GM21381 (cell line): ENCODE data around the gene FXYD3.
"Not testable (repeated sequence)": the region's sequence is repeated elsewhere in the genome, so short reads cannot be mapped to it uniquely, and the experiment has no call there.

ENCODE experiments used
- ATAC-seq: cut with Tn5 transposase; IDR thresholded peaks from one replicate; pipeline ENCODE4 v1.9.1; 2021; ENCODE audit warnings: mild to moderate bottlenecking, moderate library complexity; ENCODE audit not compliant: unreplicated experiment

FXYD3 gene

DNA sequence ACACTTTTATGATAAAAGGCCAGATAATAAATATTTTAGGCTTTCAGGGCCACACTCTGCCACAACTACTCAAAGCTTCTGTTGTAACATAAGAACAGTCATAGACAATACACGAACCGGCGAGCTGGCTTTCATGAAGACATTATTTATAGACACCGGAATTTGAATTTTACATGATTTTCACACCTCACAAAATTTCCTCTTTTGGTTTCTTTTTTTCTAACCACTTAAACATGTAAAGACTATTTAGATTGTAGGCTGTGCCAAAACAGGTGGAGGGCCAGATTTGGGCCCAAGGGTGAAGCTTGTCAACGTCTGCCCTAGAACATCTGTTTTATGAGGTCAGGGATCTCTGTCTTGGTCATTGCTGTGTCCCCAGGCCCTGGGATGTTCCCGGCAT lies 29.7 kb upstream of the FXYD3 start:
- ATAC-seq = no peak

DNA sequence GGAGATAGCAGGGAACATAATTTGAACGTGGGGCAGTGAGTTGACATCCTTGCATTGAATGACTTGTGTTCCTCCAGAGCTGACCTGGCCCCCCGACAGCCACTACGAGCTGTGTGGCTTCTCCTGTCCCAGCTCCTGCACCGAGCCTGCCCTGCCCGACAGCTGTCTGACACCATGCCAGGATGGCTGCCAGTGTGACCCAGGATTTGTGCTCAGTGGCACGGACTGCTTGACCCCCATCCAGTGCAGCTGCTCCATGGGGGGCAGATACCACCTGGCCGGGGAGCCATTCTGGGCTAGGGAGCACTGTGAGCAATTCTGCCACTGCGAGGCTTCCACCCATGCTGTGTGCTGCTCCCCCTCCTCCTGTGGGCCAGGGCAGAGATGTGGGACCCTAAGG lies 29.2 kb upstream of the FXYD3 start:
- ATAC-seq = no peak

DNA sequence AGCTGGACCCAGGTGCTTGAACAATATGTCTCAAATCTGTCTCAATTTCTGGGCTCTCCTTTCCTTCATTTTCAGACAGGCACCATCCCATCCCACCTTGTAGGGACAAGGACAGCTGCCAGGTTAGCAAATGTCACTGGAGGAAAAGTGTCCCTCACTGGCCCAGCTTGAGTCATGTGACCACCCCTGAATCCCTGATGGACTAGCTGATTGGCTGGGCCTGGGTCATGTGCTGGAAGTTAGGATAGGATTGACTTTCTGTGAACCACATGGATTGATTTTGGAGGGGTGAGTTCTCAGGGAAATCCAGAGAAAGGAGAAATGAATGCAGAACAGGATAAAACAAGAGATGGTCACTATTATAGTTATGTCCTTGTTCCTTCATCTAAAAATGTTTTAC lies 28.2 kb upstream of the FXYD3 start:
- ATAC-seq = no peak

DNA sequence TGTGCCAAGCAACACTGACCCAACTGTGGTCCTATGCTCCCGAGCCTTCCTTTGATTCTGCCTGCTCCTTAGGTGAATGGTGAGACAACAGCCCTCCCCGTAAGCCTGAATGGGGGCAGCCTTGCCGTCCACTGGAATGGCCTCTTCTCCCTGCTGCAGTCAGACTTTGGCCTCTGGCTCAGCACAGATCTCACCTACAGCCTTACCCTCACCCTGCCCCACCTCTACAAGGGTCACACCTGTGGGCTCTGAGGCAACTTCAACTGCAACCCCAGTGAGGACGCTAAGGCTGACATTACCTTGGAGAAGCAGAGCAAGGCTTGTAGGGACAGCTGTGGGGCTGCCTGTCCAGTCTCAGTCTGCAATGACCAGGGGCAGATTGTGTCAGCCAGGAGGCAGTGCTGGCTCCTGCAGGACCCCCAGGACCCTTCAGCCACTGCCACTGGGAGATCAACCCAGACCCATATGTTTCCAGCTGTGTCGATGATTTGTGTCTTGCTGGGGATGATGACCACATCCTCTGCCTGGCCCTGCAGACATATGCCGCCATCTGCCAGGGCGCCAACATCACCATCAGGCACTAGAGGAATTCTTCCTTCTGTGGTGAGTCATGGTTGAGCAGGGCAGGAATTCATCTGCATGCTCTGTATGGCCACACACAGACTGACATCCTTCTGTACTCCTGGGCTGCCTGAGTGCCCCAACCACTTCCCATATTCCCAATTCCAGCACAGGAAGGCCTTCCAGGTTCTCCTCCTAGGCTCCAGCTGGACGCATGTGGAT lies 27.3 kb upstream of the FXYD3 start:
- ATAC-seq = no peak

DNA sequence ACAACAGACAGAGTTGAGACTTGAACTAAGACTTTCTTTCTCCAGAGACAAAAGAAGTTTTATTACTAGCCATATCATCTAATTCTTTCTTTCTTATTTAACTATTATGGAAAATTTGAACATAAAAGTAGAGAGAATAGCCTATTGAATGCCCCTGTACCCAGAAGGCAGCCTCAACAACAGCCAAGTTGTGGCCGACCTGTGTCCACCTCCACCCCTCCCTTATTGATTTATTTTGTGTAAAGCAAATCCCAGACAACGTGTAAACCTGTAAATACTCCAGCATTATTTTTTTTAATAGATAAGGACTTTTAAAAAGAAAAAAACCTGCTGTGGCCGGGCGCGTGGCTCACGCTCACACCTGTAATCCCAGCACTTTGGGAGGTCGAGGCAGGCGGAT lies 26.1 kb upstream of the FXYD3 start:
- no peak for ATAC-seq

DNA sequence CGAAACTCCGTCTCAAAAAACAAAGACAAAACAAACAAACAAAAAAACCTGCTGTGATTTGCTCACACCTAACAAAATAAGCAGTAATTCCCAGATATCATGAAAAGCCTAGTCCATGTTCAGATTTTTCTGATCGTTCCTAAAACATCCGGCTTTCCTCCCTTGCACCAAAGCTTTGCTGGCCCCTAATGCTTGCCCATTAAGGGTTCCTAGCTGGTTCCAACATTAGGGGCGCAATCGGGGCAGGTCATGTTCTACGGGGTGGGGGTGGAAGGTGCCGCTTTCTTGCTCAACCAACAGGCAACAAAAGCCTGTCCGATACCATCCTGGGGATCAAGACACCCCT lies 25.5 kb upstream of the FXYD3 start:
- no peak for ATAC-seq

DNA sequence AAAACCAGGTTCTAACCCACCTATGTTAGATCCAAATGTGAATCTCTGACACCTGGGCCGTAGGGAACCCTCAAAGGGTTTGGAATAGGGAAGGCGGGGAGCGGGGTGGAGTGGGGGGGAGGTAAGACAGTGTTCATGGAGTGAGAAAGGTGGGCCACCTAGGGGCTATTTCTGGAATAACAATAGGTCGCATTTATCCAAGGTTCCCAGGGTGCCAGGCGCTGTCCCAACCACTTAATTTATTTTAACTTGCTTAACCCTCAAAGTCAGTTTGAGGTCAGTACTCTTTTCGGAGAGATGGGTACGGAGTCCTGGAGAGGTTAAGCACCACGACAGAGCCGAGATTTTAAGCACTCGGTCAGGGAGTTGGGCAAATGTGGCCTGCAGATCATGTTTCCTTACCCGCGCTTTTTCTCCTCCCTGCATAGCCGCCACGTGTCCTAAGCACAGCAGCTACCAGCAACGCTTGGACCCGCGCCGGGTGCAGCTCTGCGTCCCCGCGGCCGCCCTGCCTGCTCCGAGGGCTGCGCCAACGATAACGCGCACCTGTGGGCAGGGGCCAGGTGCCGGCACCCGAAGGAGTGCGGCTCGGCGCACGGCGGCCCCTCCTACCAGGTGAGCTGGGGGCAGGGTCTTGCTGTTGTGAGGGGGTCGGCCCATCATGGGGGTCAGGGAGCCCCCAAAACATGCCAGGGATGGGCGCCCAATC lies 25.0 kb upstream of the FXYD3 start:
- ATAC-seq = no peak

DNA sequence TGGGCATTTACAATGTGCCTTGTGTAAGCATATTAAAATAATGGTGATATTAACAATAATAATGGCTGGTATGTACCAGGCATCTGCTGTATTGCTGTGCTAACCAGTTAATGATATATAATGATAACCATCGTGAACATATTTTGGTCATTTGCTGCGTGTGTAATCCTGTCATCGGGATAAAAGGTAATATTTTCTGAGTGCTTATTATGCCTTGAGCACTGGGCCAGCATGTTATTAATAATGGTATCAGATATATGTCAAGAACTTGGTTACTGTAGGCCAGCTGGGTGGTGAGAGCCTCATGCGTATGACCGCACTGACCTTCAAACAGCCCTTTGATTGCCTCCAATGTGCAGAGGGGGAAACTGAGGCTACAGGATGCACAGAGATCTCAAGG lies 22.2 kb upstream of the FXYD3 start:
- ATAC-seq = no peak

DNA sequence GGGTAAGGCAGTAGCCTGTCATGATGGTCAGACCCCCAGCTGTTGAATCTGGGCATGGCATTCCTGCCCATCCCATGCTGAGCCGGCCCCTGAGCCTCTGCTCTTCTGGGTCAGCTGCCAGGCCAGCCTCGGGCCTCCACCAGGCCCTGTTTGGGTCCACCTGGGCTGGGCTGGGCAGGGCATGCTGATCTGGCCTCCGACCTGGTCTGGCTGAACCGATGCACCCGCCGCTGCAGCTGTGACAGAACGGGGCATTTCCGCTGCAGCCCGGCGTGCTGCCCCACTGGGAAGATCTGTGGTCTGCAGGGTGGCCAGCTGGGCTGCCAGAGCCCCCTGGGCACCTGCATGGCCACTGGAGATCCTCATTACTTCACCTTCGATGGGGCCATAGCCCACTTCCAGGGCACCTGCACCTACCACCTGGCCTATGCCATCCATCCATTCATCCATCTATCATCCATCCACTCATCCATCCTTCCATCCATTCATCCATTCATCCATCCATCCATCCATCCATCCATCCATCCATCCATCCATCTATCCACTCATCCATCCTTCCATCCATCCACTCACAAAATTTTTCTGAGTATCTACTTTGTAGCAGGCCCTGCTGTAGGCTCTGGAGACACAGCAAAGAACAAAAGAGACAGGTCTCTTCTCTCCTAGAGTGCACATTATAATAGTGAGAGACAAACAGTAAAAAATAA lies 21.5 kb upstream of the FXYD3 start:
- no peak for ATAC-seq

DNA sequence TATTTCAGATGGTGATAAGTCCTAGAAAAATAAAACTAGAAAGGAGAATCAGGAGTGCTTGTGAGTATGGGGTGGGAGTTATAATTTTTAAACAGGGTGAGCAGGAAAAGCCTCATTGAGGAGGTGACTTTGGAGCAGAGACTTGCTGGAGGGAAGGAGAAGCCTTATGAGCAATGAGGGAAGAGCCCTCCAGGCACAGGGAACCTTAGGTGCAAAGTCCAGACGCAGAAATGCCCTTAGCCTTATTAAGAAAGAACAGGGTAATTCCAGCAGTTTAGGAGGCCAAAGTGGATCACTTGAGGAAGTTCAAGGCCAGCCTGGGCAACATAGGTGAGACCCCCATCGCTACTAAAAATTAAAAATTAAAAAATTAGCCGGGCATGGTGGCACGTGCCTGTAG lies 21.0 kb upstream of the FXYD3 start:
- no peak for ATAC-seq

DNA sequence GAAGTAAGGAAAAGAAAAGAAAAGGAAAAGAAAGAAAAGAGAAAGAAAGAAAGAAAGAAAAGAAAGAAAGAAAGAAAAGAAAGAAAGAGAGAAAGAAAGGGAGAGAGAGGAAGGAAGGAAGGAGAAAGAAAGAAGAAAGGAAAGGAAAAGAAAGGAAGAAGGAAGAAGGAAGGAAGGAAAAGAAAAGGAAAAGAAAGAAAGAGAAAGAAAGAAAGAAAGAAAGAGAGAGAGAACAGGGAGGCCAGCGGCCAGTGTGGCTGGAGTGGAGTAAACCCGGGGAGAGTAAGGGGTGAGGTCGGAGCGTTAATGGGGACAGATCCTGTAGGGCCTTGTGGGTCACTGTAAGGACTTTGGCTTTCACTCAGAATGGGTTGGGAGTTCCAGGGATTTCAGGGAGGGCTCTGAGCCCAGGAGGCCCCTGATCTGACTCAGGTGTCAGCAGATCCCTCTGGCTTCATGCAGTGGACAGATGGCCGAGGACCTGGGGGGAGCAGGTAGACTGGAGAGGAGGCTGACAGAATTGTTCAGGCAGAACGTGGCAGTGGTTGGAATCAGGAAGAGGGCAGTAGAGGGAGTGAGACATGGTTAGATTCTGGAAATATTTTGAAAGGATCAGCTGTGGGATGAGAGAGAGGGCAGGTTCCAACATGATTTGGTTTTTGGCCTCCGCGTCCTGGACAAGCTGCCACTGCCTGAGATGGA lies 19.8 kb upstream of the FXYD3 start:
- no peak for ATAC-seq

DNA sequence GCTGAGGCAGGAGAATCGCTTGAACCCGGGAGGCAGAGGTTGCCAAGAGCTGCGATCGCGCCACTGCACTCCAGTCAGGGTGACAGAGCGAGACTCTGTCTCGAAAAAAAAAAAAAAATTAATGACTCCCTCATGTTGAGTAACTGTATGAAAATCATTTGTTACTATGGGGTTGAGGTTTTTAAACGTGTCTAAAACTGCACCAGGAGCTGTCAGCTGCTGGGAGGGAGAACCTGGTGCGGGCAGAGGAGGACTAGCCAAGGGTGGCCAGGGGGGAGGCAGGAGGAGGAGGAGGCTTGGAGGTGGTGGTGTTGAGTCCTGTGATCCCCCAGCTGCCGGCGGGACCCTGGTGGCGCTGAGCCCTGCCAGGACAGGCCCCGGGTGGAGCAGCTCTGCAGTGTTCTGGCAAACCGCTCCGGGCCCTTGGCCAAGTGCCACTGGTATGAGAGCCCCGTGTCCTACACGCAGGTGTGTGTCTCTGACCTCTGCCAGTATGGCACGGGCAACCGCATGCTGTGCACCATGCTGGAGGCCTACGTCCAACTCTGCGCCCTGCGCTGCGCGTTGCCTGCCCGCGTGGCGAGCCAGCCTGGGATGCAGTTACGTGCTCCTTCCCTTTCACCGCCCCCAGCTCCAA lies 17.1 kb upstream of the FXYD3 start:
- ATAC-seq = no peak

DNA sequence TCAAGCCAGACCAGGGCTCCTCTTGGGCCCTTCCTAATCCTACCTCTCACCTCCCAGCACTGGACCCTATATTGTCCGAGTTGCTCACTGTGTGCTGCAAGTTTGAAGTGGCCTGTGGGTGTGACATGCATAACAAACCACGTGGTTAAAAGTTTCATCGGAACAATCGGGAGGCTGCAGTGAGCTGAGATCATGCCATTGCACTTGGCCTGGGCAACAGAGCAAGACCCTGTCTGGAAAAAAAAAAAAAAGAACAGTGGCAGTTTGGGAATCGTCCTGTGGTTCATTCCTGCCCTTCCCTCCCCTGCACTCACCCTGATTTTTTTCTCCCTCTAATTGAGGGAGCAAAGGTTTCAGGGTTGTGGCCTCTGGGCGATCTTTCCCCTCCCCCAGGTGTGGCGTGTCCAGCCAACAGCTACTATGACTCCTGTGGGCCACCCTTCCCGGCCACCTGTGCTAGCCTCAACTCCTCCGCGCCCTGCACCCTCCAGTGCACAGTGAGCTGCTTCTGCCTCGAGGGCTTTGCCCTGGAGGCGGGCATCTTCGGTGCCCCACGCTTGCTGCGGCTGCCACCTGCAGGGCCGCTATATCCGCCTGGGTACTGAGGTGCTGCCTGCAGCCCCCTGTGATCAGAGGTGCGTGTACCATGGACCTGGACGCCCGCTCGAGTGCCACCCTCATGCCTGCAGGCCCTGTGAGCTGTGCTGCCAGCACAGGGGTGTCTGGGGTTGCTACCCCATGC lies 16.3 kb upstream of the FXYD3 start:
- ATAC-seq = no peak

DNA sequence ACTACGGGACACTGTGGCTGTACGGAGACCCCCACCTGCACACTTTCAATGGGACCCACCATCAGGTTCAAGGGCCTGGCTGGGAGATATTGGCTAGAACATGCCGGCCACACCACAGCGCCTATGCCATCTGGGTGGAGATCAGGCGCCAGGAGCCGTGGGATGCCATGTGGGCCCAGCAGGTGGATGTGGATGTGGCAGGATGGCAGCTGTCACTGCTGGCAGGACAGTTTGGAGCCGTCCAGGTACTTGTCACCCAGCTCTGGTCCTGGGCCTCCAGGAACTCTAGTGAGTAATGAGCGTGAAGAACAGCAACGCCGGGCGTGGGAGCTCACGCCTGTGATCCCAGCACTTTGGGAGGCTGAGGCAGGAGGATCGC lies 15.7 kb upstream of the FXYD3 start:
- ATAC-seq = no peak

DNA sequence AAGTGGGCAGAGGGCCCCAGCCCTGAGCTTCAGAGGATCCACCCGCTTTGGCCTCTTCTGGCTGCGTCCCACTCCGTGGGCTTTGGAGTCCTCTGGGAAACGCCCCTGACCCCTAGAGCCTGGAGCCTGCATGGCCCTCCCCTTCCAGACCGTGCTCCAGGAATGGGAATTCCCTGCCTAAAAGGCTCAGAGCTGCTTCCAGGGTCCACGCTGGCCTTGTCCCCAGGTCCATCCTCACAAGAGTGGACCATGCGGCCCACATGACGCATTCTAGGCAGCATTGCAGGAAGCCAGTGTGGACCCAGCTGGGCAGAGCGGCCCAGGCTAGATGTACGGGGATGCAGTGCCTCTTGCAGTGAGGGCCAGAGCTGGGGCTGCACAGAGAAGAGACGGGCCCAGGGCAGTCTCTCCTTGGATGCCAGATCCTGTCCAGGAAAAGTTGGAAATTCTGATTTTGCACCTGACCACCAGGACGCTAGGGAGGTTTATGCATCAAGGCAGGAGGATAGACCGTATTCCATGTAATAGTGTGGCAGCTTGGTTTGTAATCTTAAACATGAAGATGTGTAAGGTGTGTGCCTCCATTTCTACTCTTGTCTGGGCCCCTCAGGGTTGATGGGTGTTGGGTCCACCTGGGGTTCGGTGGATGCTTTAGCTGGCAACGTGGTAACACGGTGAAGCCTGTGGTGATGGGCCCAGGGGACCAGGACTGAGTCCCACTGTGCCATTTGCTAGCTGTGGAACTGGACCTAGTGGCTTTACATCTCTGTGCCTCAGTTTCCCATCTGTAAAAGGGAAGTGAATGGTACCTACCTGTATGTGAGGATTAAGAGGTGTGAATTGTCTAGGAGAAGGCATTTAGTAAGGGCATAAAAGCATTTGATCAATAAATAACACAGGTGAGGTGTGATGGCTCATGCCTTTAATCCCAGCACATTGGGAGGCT lies 14.8 kb upstream of the FXYD3 start:
- no peak for ATAC-seq

DNA sequence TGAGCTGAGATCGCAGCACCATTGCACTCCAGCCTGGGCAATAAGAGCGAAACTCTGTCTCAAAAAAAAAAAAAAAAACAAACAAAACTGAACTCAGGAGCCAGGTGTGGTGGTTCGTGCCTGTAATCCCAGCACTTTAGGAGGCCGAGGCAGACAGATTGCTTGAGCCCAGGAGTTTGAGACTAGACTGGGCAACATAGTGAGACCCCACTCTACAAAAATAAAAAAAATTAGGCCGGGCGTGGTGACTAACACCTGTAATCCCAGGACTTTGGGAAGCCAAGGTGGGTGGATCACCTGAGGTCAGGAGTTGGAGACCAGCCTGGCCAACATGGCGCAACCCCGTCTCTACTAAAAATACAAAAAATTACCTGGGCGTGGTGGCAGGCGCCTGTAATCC lies 13.7 kb upstream of the FXYD3 start:
- ATAC-seq = not testable (repeated sequence)

DNA sequence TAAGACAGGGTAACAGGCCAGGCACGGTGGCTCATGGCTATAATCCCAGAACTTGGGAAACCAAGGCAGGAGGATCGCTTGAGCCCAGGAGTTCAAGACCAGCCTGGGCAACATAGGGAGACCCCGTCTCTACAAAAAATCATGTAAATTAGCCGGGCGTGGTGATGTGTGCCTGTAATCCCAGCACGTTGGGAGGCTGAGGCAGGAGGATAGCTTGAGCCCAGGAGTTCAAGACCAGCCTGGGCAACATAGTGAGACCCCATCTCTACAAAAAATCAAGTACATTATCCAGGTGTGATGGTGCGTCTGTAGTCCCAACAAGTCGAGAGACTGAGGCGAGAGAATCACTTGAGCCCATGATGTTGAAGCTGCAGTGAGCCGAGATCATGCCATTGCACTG lies 12.0 kb upstream of the FXYD3 start:
- not testable (repeated sequence) for ATAC-seq

DNA sequence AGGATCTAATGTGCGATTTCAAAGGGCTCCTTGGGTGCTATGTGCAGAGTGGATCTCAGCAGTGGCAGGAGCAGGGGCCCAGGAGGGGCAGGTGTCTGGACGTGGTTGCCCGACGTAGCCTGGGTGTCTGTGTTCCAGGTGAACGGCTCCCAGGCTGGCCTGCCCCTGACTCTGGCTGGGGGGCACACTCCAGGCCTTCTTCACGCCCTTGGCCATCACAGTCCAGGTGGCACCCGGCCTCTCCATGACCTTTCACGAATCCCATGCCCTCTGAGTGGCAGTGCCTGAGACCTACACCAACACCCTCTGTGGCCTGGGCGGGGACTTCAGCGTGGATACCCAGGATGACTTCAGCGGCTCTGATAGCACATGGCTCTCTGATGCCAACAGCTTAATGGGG lies 11.3 kb upstream of the FXYD3 start:
- no peak for ATAC-seq

DNA sequence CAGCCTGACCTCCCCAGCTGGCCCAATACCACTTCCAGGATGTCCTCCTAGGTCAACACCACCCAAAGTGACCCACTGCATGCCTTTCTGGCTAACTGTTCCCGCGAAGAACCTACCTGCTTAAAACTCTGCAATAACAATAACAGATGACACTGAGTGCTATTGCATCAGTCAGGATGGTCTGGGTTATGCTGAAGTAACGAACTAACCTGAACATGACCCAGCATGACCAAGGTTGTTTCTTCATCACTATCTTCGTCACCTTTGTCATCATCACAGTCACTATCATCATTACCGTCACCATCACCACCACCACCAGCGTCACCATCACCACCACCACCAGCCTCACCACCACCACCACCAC lies 10.6 kb upstream of the FXYD3 start:
- ATAC-seq = no peak
